DOHH2 (cell line): ENCODE results near the gene EFNA3.

Experiments
- CTCF ChIP-seq: fragments of 200-600 bp; sonication (generic); IDR thresholded peaks from one replicate; pipeline ENCODE4 v1.5.1; 2014; ENCODE audit warnings: antibody characterized with exemption, mild to moderate bottlenecking, low read depth, low read length; ENCODE audit not compliant: poor library complexity, severe bottlenecking
- EZH2phosphoT487 ChIP-seq: fragments of 200-600 bp; sonication (generic); IDR thresholded peaks from 2 replicates; pipeline ENCODE4 v1.6.1; 2017; ENCODE audit warnings: borderline replicate concordance, mild to moderate bottlenecking, antibody characterized with exemption, low read length, moderate library complexity, mixed read lengths

- TF ChIP-seq CTCF (peak; percentile 96), EZH2phosphoT487 (no peak)
These were observed 17.1 kb upstream of the EFNA3 start for GRCh38 chr1:155061381-155062150.
